Measurements from ENCODE around the gene ZNF222. TPM values are rescaled to one million over a fixed set of nuclear protein-coding genes. Genes with fewer than 3 reads are reported as not detected.

The ZNF222 gene
- total RNA-seq, 1 experiment from 2014 or later: 0.95 TPM

GRCh38 chr19:44066305-44066704 lies 41.1 kb downstream of the ZNF222 start:
- intact Hi-C loops (cut with micrococcal nuclease): no loop called here
- H3K79me2 ChIP-seq (ENCODE audit: low read length): no peaks in the 10 kb centered on the region
- H3K27ac ChIP-seq (ENCODE audit: low read length): no peak overlapping the region
- no peaks in the 10 kb centered on the region for H4K20me1 ChIP-seq (ENCODE audit: low read length)
- no peak overlapping the region for H3K4me3 ChIP-seq (ENCODE audit: low read length)
- TF ChIP-seq EZH2phosphoT487 (IDR thresholded peaks at IDR 0.05; ENCODE audit: borderline replicate concordance, low read length) (no peak), CTCF (conservative IDR thresholded peaks at IDR 0.05; ENCODE audit: low read depth, low read length) (no peak), EZH2 (IDR thresholded peaks at IDR 0.05; ENCODE audit: low read length, unreplicated experiment) (no peak)
- no peak for ATAC-seq
- no peak overlapping the region for H3K9ac ChIP-seq (ENCODE audit: low read length)
- H3K4me2 ChIP-seq (ENCODE audit: low read length): no peak overlapping the region
- DNase-seq: no peak
- no peak overlapping the region for H2AFZ ChIP-seq (ENCODE audit: low read length)
- H3K9me2 ChIP-seq (replicated peaks; ENCODE audit: low read length): no peaks in the 10 kb centered on the region
- peaks cover 17% of the 10 kb centered on the region; the same call in 1 of the 2 replicates for H3K9me3 ChIP-seq (ENCODE audit: low read length)
- CTCF ChIA-PET: no interaction called here
- BruUV-seq (replicated peaks): no TSS peak
- no peaks in the 10 kb centered on the region for H3K4me1 ChIP-seq (ENCODE audit: insufficient read depth, low read length)
- no peaks in the 10 kb centered on the region for H3K27me3 ChIP-seq (ENCODE audit: low read length)
- POLR2A ChIA-PET (ENCODE audit: unreplicated experiment): no interaction called here
- no peaks in the 10 kb centered on the region for H3K36me3 ChIP-seq (ENCODE audit: low read depth, low read length)
- H3F3A ChIP-seq (ENCODE audit: low read length, unreplicated experiment): no peaks in the 10 kb centered on the region

GRCh38 chr19:44069415-44069814 lies 44.2 kb downstream of the ZNF222 start:
- ATAC-seq (no peak), DNase-seq (no peak)
- no TSS peak for BruUV-seq (replicated peaks)
- peaks cover 17% of the 10 kb centered on the region; the same call in 1 of the 2 replicates for H3K9me3 ChIP-seq (ENCODE audit: low read length)
- no peak overlapping the region for H3K27ac ChIP-seq (ENCODE audit: low read length)
- no peak overlapping the region for H3K4me3 ChIP-seq (ENCODE audit: low read length)
- intact Hi-C loops (cut with micrococcal nuclease): no loop called here
- no peaks in the 10 kb centered on the region for H3K79me2 ChIP-seq (ENCODE audit: low read length)
- CTCF ChIA-PET: no interaction called here
- H3K9me2 ChIP-seq (replicated peaks; ENCODE audit: low read length): no peaks in the 10 kb centered on the region
- no peaks in the 10 kb centered on the region for H3F3A ChIP-seq (ENCODE audit: low read length, unreplicated experiment)
- no peaks in the 10 kb centered on the region for H3K27me3 ChIP-seq (ENCODE audit: low read length)
- TF ChIP-seq EZH2 (IDR thresholded peaks at IDR 0.05; ENCODE audit: low read length, unreplicated experiment): no peak
- TF ChIP-seq CTCF (conservative IDR thresholded peaks at IDR 0.05; ENCODE audit: low read depth, low read length): no peak
- no peak for TF ChIP-seq EZH2phosphoT487 (IDR thresholded peaks at IDR 0.05; ENCODE audit: borderline replicate concordance, low read length)
- H3K9ac ChIP-seq (ENCODE audit: low read length): no peak overlapping the region
- peaks cover 8% of the 10 kb centered on the region; the same call in 1 of the 2 replicates for H3K4me1 ChIP-seq (ENCODE audit: insufficient read depth, low read length)
- no peaks in the 10 kb centered on the region for H3K36me3 ChIP-seq (ENCODE audit: low read depth, low read length)
- no peaks in the 10 kb centered on the region for H4K20me1 ChIP-seq (ENCODE audit: low read length)
- no peak overlapping the region for H3K4me2 ChIP-seq (ENCODE audit: low read length)
- POLR2A ChIA-PET (ENCODE audit: unreplicated experiment): no interaction called here
- H2AFZ ChIP-seq (ENCODE audit: low read length): no peak overlapping the region

GRCh38 chr19:44071824-44072542 lies 46.8 kb downstream of the ZNF222 start, which contains the start of gene ZNF284:
Gene ZNF284 (plus strand): TSS chr19:44072159. CDS start chr19:44076390, 4,231 bp downstream.
- TF ChIP-seq CTCF (conservative IDR thresholded peaks at IDR 0.05; ENCODE audit: low read depth, low read length) (no peak), EZH2 (IDR thresholded peaks at IDR 0.05; ENCODE audit: low read length, unreplicated experiment) (no peak), EZH2phosphoT487 (IDR thresholded peaks at IDR 0.05; ENCODE audit: borderline replicate concordance, low read length) (no peak)
- CTCF ChIA-PET: no interaction called here
- Histone ChIP-seq H3K4me2 (ENCODE audit: low read length) (peak within 1 kb of the TSS; percentile 96), H3K9ac (ENCODE audit: low read length) (0 out of 2 replicates have a peak within 1 kb of the TSS, but pooled peaks have one; percentile 36), H3K79me2 (ENCODE audit: low read length) (no peaks in the 10 kb centered on the region), H3K9me3 (ENCODE audit: low read length) (no peaks in the 10 kb centered on the region), H3K4me1 (ENCODE audit: insufficient read depth, low read length) (peaks cover 8% of the 10 kb centered on the region; the same call in 1 of the 2 replicates), H4K20me1 (ENCODE audit: low read length) (no peaks in the 10 kb centered on the region), H3K9me2 (replicated peaks; ENCODE audit: low read length) (no peaks in the 10 kb centered on the region), H3K27me3 (ENCODE audit: low read length) (no peaks in the 10 kb centered on the region), H3K4me3 (ENCODE audit: low read length) (peak within 1 kb of the TSS; percentile 82), H3K27ac (ENCODE audit: low read length) (no peak within 1 kb of the TSS), H3F3A (ENCODE audit: low read length, unreplicated experiment) (no peaks in the 10 kb centered on the region), H2AFZ (ENCODE audit: low read length) (peak within 1 kb of the TSS; percentile 95), H3K36me3 (ENCODE audit: low read depth, low read length) (no peaks in the 10 kb centered on the region)
- DNase-seq (peak; percentile 83), ATAC-seq (peak; percentile 99)
- POLR2A ChIA-PET (ENCODE audit: unreplicated experiment): no interaction called here
- intact Hi-C loops (cut with micrococcal nuclease): loop anchor here (2.0 kb wide), 2 partner anchors 41 to 69 kb away; partner anchors contain the start of genes ZNF225 and ZNF230
- BruUV-seq (replicated peaks): TSS peak; percentile 82
